ENCODE measurements around the gene TMEM212. TPM values are rescaled to one million over a fixed set of nuclear protein-coding genes. Genes with fewer than 3 reads are reported as not detected.

The TMEM212 gene
- polyA plus RNA-seq, 1 donor from 2014 or later: not detected

GRCh38 chr3:171874251-171874681, 31.1 kb downstream of the TMEM212 start:
- H3K27me3 Mint-ChIP-seq: peaks cover 6% of the 10 kb centered on the region
- peaks cover 0 to 1% (median 0%) of the 10 kb centered on the region in 3 donors for H3K9me3 Mint-ChIP-seq
- no peak overlapping the region for H3K4me3 Mint-ChIP-seq
- no peaks in the 10 kb centered on the region for H3K4me1 Mint-ChIP-seq
- no peak overlapping the region for H3K27ac Mint-ChIP-seq
- peaks cover 3% of the 10 kb centered on the region for H3K36me3 Mint-ChIP-seq

DNA sequence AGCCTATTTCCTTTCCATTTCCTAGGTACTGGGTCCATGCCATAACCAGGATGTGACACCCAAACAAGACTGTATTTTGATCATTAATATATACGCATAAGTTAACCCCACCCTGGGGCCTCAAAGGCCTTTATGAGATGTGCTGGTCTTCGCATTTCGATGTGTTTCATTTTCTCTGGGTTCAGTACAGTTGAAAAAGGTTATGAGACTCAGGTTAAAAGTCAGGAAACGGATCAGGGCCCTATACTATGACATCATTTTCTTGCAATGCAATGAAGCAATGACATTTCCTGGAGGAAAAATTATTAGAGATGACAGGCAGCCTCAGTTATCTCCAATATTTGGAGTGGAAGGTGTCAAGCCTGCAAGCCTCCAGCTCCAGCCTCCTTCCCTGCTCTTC, 31.7 kb downstream of the TMEM212 start:
- Mint-ChIP-seq H3K27ac (no peak overlapping the region), H3K36me3 (peaks cover 3% of the 10 kb centered on the region), H3K4me3 (no peak overlapping the region), H3K4me1 (no peaks in the 10 kb centered on the region), H3K9me3 (peaks cover 0 to 1% (median 0%) of the 10 kb centered on the region in 3 donors), H3K27me3 (peaks cover 6% of the 10 kb centered on the region)

DNA sequence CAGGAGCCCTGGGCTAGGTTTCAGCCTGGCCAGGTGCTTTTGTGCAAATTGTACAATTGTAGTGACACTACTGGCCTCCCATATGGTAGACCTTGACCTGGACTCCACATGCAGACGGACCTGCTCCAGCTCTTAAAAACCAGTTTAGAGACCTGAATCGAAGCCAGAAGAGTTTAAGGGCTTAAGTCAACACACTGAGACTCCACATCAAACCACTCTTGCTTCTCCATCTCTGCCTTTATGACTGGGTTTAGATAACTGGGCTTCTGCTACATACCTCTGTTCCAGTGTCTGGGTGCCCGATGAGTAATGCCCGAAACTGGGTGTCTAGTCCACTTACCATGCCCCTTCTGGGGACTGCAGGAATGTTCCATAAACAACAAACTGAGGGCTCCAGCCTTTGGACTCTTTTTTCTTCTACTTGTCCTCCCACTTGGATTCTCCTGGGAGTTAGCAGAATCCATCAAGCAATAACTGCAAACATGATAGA, 32.8 kb downstream of the TMEM212 start:
- no peak overlapping the region for H3K27ac Mint-ChIP-seq
- H3K27me3 Mint-ChIP-seq: peaks cover 6% of the 10 kb centered on the region
- no peaks in the 10 kb centered on the region for H3K4me1 Mint-ChIP-seq
- H3K9me3 Mint-ChIP-seq: peaks cover 0 to 1% (median 0%) of the 10 kb centered on the region in 3 donors
- H3K36me3 Mint-ChIP-seq: peaks cover 3% of the 10 kb centered on the region
- H3K4me3 Mint-ChIP-seq: no peak overlapping the region

DNA sequence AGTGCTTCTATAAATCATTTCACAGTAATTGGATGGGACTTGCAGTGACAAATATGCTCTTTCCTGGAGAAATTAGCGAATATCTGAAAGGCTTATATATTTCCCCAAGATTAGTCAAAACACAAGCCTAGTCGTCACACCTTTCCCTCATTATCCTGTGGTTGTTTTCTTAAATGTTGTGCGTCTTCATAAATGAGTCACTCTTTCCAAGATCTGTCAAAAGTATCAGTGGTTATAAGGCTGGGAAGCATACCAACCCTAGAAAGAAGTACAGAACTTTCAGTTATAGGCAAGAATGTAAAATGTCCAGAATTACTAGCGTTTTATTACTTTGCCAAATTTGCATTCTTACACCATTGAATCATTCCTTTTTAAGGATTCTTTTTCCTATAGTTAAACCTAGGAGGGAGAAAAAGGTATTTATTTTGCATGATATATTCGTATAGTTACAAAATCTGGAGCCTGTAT, 33.6 kb downstream of the TMEM212 start:
- H3K4me1 Mint-ChIP-seq: no peaks in the 10 kb centered on the region
- H3K9me3 Mint-ChIP-seq: peaks cover 0 to 1% (median 0%) of the 10 kb centered on the region in 3 donors
- H3K27ac Mint-ChIP-seq: no peak overlapping the region
- H3K4me3 Mint-ChIP-seq: no peak overlapping the region
- peaks cover 3% of the 10 kb centered on the region for H3K36me3 Mint-ChIP-seq
- H3K27me3 Mint-ChIP-seq: peaks cover 6% of the 10 kb centered on the region

GRCh38 chr3:171878461-171879225, 35.5 kb downstream of the TMEM212 start:
- Mint-ChIP-seq H3K4me3 (no peak overlapping the region), H3K9me3 (no peaks in the 10 kb centered on the region), H3K27me3 (peaks cover 4% of the 10 kb centered on the region), H3K4me1 (no peaks in the 10 kb centered on the region), H3K36me3 (peaks cover 3% of the 10 kb centered on the region), H3K27ac (no peak overlapping the region)

DNA sequence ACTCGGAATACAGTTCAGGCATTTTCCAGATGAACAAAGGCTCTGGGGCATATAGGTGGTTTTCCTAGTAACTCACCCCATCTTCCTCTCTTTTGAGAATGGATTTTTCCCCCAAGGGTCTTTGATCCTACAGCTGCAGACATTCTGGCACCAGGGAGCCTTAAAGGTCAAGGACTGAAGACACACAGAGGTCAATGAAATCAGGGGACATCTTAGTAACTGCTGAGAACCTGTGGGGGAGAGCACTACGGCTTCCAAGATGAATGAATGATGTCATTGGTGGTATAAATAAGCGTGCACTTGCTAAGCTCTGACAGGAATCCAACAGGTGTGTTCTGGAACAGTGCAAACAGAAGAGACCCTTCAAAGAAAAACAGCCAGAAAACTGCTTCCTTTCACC, 36.3 kb downstream of the TMEM212 start:
- no peaks in the 10 kb centered on the region for H3K9me3 Mint-ChIP-seq
- no peak overlapping the region for H3K4me3 Mint-ChIP-seq
- H3K27me3 Mint-ChIP-seq: peaks cover 4% of the 10 kb centered on the region
- peaks cover 3% of the 10 kb centered on the region for H3K36me3 Mint-ChIP-seq
- no peaks in the 10 kb centered on the region for H3K4me1 Mint-ChIP-seq
- H3K27ac Mint-ChIP-seq: no peak overlapping the region

GRCh38 chr3:171880101-171880870, 37.1 kb downstream of the TMEM212 start:
- Mint-ChIP-seq H3K36me3 (peaks cover 3% of the 10 kb centered on the region), H3K27ac (peak overlapping the region in 1 of 3 donors; percentile 34), H3K9me3 (no peaks in the 10 kb centered on the region), H3K4me1 (no peaks in the 10 kb centered on the region), H3K4me3 (no peak overlapping the region), H3K27me3 (peaks cover 4% of the 10 kb centered on the region)

DNA sequence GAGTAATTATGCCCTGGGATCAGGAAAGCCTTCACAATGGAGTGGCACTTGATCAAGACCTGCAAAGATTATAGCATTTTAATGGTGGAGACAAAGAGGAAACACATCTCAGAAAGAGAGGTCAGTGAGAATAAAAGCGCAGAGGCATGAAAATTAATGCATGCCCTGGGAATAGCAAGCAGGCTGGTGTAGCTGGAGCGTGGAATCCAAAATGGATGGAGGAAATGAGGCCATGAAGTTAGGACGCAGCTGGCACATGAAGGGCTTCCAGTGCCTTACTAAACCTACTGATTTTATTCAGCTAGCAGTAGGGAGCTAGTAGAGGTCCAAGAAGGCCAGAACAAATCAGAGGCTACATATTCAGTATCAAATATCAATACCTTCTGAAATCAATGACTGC, 38.1 kb downstream of the TMEM212 start:
- Mint-ChIP-seq H3K4me1 (no peaks in the 10 kb centered on the region), H3K4me3 (no peak overlapping the region), H3K9me3 (no peaks in the 10 kb centered on the region), H3K27ac (peak overlapping the region in 1 of 3 donors; percentile 55), H3K36me3 (peaks cover 3% of the 10 kb centered on the region), H3K27me3 (peaks cover 4% of the 10 kb centered on the region)

- Mint-ChIP-seq H3K36me3 (no peaks in the 10 kb centered on the region), H3K4me1 (no peaks in the 10 kb centered on the region), H3K9me3 (peaks cover 0 to 4% (median 1%) of the 10 kb centered on the region in 3 donors), H3K27me3 (peaks cover 2% of the 10 kb centered on the region), H3K27ac (no peak overlapping the region), H3K4me3 (no peak overlapping the region)
These were observed 40.2 kb downstream of the TMEM212 start for GRCh38 chr3:171883257-171883892.

GRCh38 chr3:171883893-171884279, 40.7 kb downstream of the TMEM212 start:
- no peaks in the 10 kb centered on the region for H3K4me1 Mint-ChIP-seq
- no peak overlapping the region for H3K4me3 Mint-ChIP-seq
- no peaks in the 10 kb centered on the region for H3K36me3 Mint-ChIP-seq
- H3K9me3 Mint-ChIP-seq: peaks cover 0 to 4% (median 3%) of the 10 kb centered on the region in 3 donors
- no peak overlapping the region for H3K27ac Mint-ChIP-seq
- H3K27me3 Mint-ChIP-seq: peaks cover 2% of the 10 kb centered on the region

DNA sequence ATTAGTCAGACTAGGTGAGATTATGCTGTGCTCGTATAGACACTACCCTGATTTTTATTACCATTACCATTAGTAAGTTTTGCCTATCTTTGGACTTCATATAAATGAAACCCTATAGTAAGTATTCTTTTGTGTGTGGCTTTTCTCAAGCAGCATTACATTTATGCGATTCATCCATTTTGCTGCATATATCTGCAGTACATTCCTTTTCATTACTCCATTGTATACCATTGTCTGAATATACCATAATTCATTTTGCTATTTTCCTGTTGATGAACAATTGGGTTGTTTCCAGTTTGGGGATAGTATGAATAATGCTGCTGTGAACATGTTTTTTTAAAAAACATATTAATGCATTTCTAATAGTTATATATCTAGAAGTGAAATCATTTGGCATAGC, 45.3 kb downstream of the TMEM212 start:
- no peaks in the 10 kb centered on the region for H3K36me3 Mint-ChIP-seq
- H3K27ac Mint-ChIP-seq: no peak overlapping the region
- H3K4me3 Mint-ChIP-seq: no peak overlapping the region
- H3K4me1 Mint-ChIP-seq: no peaks in the 10 kb centered on the region
- peaks cover 3 to 4% (median 3%) of the 10 kb centered on the region in 3 donors for H3K9me3 Mint-ChIP-seq
- peaks cover 3% of the 10 kb centered on the region for H3K27me3 Mint-ChIP-seq

GRCh38 chr3:171890398-171890797, 47.2 kb downstream of the TMEM212 start:
- Mint-ChIP-seq H3K4me1 (no peaks in the 10 kb centered on the region), H3K27ac (no peak overlapping the region), H3K36me3 (no peaks in the 10 kb centered on the region), H3K27me3 (peaks cover 8% of the 10 kb centered on the region), H3K4me3 (no peak overlapping the region), H3K9me3 (peaks cover 3 to 4% (median 3%) of the 10 kb centered on the region in 3 donors)

- Mint-ChIP-seq H3K36me3 (no peaks in the 10 kb centered on the region), H3K27ac (no peak overlapping the region), H3K9me3 (peaks cover 3 to 4% (median 3%) of the 10 kb centered on the region in 3 donors), H3K4me3 (no peak overlapping the region), H3K4me1 (no peaks in the 10 kb centered on the region), H3K27me3 (peaks cover 13% of the 10 kb centered on the region)
These were observed 49.3 kb downstream of the TMEM212 start for GRCh38 chr3:171892457-171892856.

DNA sequence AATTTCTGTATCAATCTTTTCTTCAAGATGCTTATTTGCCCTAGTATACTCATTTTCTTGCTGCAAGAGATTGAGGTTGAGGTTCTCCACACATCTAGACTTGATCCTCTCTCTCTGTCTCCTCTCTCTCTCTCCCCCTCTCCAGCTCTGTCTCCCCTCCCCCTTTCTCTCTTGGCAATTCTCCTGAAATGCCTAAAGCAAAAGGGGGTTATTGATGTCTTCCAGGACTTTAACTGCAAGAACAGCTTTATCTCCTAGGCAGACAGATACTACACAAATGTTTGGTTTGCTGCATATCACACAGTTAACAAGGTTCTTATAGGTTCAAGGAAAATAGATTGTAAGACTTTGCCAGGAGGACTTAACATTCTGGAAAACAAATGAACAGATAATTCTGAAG, 52.1 kb downstream of the TMEM212 start:
- peaks cover 13% of the 10 kb centered on the region for H3K27me3 Mint-ChIP-seq
- H3K4me3 Mint-ChIP-seq: no peak overlapping the region

DNA sequence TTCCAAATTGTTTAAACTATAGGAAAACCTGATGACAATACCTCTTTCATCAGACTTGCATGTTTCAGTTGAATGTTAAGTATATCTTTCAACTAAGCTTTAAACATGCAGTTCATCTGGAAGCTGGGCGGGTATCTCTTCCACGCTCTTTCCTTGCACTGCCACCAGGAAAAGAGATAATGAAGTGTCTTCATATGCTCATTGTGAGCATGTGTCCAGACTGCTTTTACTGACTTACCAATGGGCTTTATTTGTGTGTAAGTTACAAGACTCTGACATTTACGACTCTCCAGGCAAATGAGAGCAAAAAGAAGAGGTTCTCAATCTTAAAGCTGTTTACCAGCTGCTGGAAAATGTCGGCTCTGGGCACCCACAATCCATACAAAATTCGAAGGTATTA, 52.8 kb downstream of the TMEM212 start:
- Mint-ChIP-seq H3K27ac (no peak overlapping the region), H3K27me3 (peaks cover 13% of the 10 kb centered on the region), H3K36me3 (no peaks in the 10 kb centered on the region), H3K4me1 (no peaks in the 10 kb centered on the region), H3K4me3 (peak overlapping the region in 1 of 4 donors; percentile 20), H3K9me3 (peaks cover 0 to 3% (median 0%) of the 10 kb centered on the region in 3 donors)

More for the DNA sequence above, 52.1 kb downstream of the TMEM212 start:
- no peaks in the 10 kb centered on the region for H3K4me1 Mint-ChIP-seq
- no peaks in the 10 kb centered on the region for H3K36me3 Mint-ChIP-seq
- no peak overlapping the region for H3K27ac Mint-ChIP-seq
- peaks cover 0 to 3% (median 0%) of the 10 kb centered on the region in 3 donors for H3K9me3 Mint-ChIP-seq

Measured in IgD-negative memory B cell (primary cell).